GM18526 (cell line): ENCODE measurements around the gene OR1L1.

Experiments
- POLR2A ChIP-seq: IDR thresholded peaks from 3 replicates; pipeline ENCODE4 v1.6.1; 2011; ENCODE audit not compliant: insufficient read length; ENCODE audit errors: extremely low read depth

The OR1L1 gene

GRCh38 chr9:122661416-122661815 is at the start of gene OR1L1:
TSS of gene OR1L1 (plus strand) at chr9:122661716. CDS start at chr9:122661716, 0 bp downstream.
- TF ChIP-seq POLR2A, result no peak

GRCh38 chr9:122614362-122614761 is 47.2 kb upstream of the OR1L1 start, which contains the start of gene OR1Q1:
TSS of gene OR1Q1 (plus strand) at chr9:122614738. CDS start at chr9:122614738, 0 bp downstream.
- no peak for TF ChIP-seq POLR2A

- TF ChIP-seq POLR2A, result no peak
Observed at GRCh38 chr9:122619996-122620395, 41.5 kb upstream of the OR1L1 start.

GRCh38 chr9:122642226-122642625 is 19.3 kb upstream of the OR1L1 start:
- TF ChIP-seq POLR2A, result no peak

- TF ChIP-seq POLR2A, result no peak
Observed at GRCh38 chr9:122656378-122656777, 5.1 kb upstream of the OR1L1 start.

GRCh38 chr9:122657527-122657926 is 4.0 kb upstream of the OR1L1 start, which contains the start of gene OR1B1:
TSS of gene OR1B1 (minus strand) at chr9:122657627.
- no peak for TF ChIP-seq POLR2A

- TF ChIP-seq POLR2A, result no peak
Observed at GRCh38 chr9:122672481-122672880, 11.0 kb downstream of the OR1L1 start.

- TF ChIP-seq POLR2A, result no peak
Observed at GRCh38 chr9:122684851-122685250, 23.3 kb downstream of the OR1L1 start.

- TF ChIP-seq POLR2A, result no peak
Observed at GRCh38 chr9:122695696-122696095, 34.2 kb downstream of the OR1L1 start.
